NCI-H128 (cell line): Measurements from ENCODE around the gene CXADR.
"Not testable (repeated sequence)": the region's sequence is repeated elsewhere in the genome, so short reads cannot be mapped to it uniquely, and the experiment has no call there.

Experiments used
- DNase-seq: peaks from one replicate; lab custom pipeline; 2025; ENCODE audit not compliant: unreplicated experiment; lab: John Stamatoyannopoulos, UW

Gene CXADR

GRCh38 chr21:17501107-17502006 is 11.5 kb upstream of the CXADR start:
- DNase-seq: no peak

GRCh38 chr21:17502985-17503384 is 9.9 kb upstream of the CXADR start:
- DNase-seq: not testable (repeated sequence)

GRCh38 chr21:17506951-17507350 is 5.9 kb upstream of the CXADR start:
- no peak for DNase-seq

GRCh38 chr21:17507591-17507990 is 5.3 kb upstream of the CXADR start:
- no peak for DNase-seq

- no peak for DNase-seq
Observed at GRCh38 chr21:17513214-17514123, 626 bp downstream of the CXADR start.

- DNase-seq: no peak
Observed at GRCh38 chr21:17514124-17514845, 1.4 kb downstream of the CXADR start.

GRCh38 chr21:17517008-17517407 is 4.2 kb downstream of the CXADR start:
- not testable (repeated sequence) for DNase-seq

GRCh38 chr21:17519208-17519738 is 6.4 kb downstream of the CXADR start:
- DNase-seq: no peak

GRCh38 chr21:17519965-17520609 is 7.2 kb downstream of the CXADR start:
- no peak for DNase-seq

GRCh38 chr21:17523007-17523451 is 10.2 kb downstream of the CXADR start:
- DNase-seq: no peak

- DNase-seq: not testable (repeated sequence)
Observed at GRCh38 chr21:17523979-17524494, 11.2 kb downstream of the CXADR start.

GRCh38 chr21:17524635-17525034 is 11.8 kb downstream of the CXADR start:
- no peak for DNase-seq

GRCh38 chr21:17526776-17527175 is 13.9 kb downstream of the CXADR start:
- DNase-seq: no peak

GRCh38 chr21:17527240-17527639 is 14.4 kb downstream of the CXADR start:
- DNase-seq: no peak

GRCh38 chr21:17527711-17528110 is 14.9 kb downstream of the CXADR start:
- no peak for DNase-seq

- no peak for DNase-seq
Observed at GRCh38 chr21:17529648-17530047, 16.8 kb downstream of the CXADR start.

GRCh38 chr21:17532292-17532691 is 19.4 kb downstream of the CXADR start:
- DNase-seq: no peak

- no peak for DNase-seq
Observed at GRCh38 chr21:17536381-17536780, 23.5 kb downstream of the CXADR start.

GRCh38 chr21:17537299-17537698 is 24.5 kb downstream of the CXADR start:
- no peak for DNase-seq

GRCh38 chr21:17538576-17538975 is 25.7 kb downstream of the CXADR start:
- no peak for DNase-seq
